SHP77 (cell line): ENCODE measurements around the gene NIM1K.
"Not testable (repeated sequence)": the region's sequence is repeated elsewhere in the genome, so short reads cannot be mapped to it uniquely, and the experiment has no call there.

ENCODE experiments used
- DNase-seq, 2 experiments: peaks; one replicate each; lab custom pipeline; 2025; lab: John Stamatoyannopoulos, UW

The NIM1K gene

GRCh38 chr5:43281840-43282658 is 90.0 kb downstream of the NIM1K start:
- DNase-seq, result no peak

GRCh38 chr5:43286623-43287022 is 94.6 kb downstream of the NIM1K start:
- no peak for DNase-seq

GRCh38 chr5:43287493-43287892 is 95.5 kb downstream of the NIM1K start:
- no peak for DNase-seq

GRCh38 chr5:43288269-43288831 is 96.3 kb downstream of the NIM1K start:
- DNase-seq, result no peak

GRCh38 chr5:43290726-43291125 is 98.7 kb downstream of the NIM1K start:
- no peak for DNase-seq

- no peak for DNase-seq
These were observed 102.2 kb downstream of the NIM1K start for GRCh38 chr5:43294226-43294625.

- DNase-seq, result no peak
These were observed 103.2 kb downstream of the NIM1K start for GRCh38 chr5:43295202-43295601.

- no peak for DNase-seq
These were observed 104.8 kb downstream of the NIM1K start for GRCh38 chr5:43296835-43297234.

GRCh38 chr5:43298443-43298842 is 106.4 kb downstream of the NIM1K start:
- no peak for DNase-seq

- no peak for DNase-seq
These were observed 108.1 kb downstream of the NIM1K start for GRCh38 chr5:43300112-43300511.

- no peak for DNase-seq
These were observed 109.6 kb downstream of the NIM1K start for GRCh38 chr5:43301653-43302091.

GRCh38 chr5:43302481-43302880 is 110.5 kb downstream of the NIM1K start:
- DNase-seq, result no peak

- DNase-seq, result no peak
These were observed 111.2 kb downstream of the NIM1K start for GRCh38 chr5:43303242-43303641.

GRCh38 chr5:43304525-43304924 is 112.5 kb downstream of the NIM1K start:
- DNase-seq, result no peak

GRCh38 chr5:43305948-43306565 is 114.0 kb downstream of the NIM1K start:
- peak; percentile 64 to 76 for DNase-seq

GRCh38 chr5:43306954-43307353 is 114.9 kb downstream of the NIM1K start:
- not testable (repeated sequence) for DNase-seq

GRCh38 chr5:43309122-43309521 is 117.1 kb downstream of the NIM1K start:
- no peak for DNase-seq

- DNase-seq, result no peak
These were observed 117.6 kb downstream of the NIM1K start for GRCh38 chr5:43309637-43310036.

- DNase-seq, result no peak
These were observed 120.1 kb downstream of the NIM1K start for GRCh38 chr5:43312076-43312661.

GRCh38 chr5:43312699-43313034 is 120.6 kb downstream of the NIM1K start:
- DNase-seq, result no peak

- DNase-seq, result peak; percentile 100
These were observed 121.2 kb downstream of the NIM1K start, which contains the start of gene HMGCS1 for GRCh38 chr5:43313035-43313853. HMGCS1 (minus strand) TSS chr5:43313412; CDS start chr5:43298965, 14,447 bp downstream.
